Activated CD4-positive, alpha-beta T cell treated with anti-CD3 and anti-CD28 coated beads, Interleukin-2, Interleukin-6, amounts not matched to agents 100 ng/mL and 50 ng/mL, durations not matched to agents 16 hours and 8 hours (primary cell): ENCODE data around the gene ZNF536.

ENCODE experiments used
- DNase-seq: peaks from one replicate; pipeline ENCODE4 v3.0.0-alpha.2; 2020

ZNF536 gene

GRCh38 chr19:30539981-30540380 is 167.8 kb downstream of the ZNF536 start:
- DNase-seq: no peak

- no peak for DNase-seq
These were observed 168.6 kb downstream of the ZNF536 start for GRCh38 chr19:30540761-30541160.

GRCh38 chr19:30541575-30541974 is 169.4 kb downstream of the ZNF536 start:
- DNase-seq: no peak

- no peak for DNase-seq
These were observed 171.2 kb downstream of the ZNF536 start for GRCh38 chr19:30543243-30543945.

- no peak for DNase-seq
These were observed 173.6 kb downstream of the ZNF536 start for GRCh38 chr19:30545752-30546151.

GRCh38 chr19:30546332-30546731 is 174.1 kb downstream of the ZNF536 start:
- DNase-seq: no peak

- DNase-seq: no peak
These were observed 175.1 kb downstream of the ZNF536 start for GRCh38 chr19:30547246-30547645.

GRCh38 chr19:30549151-30549550 is 177.0 kb downstream of the ZNF536 start:
- no peak for DNase-seq

- no peak for DNase-seq
These were observed 179.1 kb downstream of the ZNF536 start for GRCh38 chr19:30551271-30551670.

GRCh38 chr19:30552593-30552992 is 180.4 kb downstream of the ZNF536 start:
- DNase-seq: no peak

GRCh38 chr19:30555075-30555790 is 183.0 kb downstream of the ZNF536 start:
- no peak for DNase-seq

GRCh38 chr19:30555791-30556110 is 183.6 kb downstream of the ZNF536 start:
- DNase-seq: no peak

- no peak for DNase-seq
These were observed 184.1 kb downstream of the ZNF536 start for GRCh38 chr19:30556230-30556711.

- no peak for DNase-seq
These were observed 185.0 kb downstream of the ZNF536 start for GRCh38 chr19:30557212-30557611.

- DNase-seq: no peak
These were observed 185.9 kb downstream of the ZNF536 start for GRCh38 chr19:30557927-30558557.

GRCh38 chr19:30558793-30559192 is 186.6 kb downstream of the ZNF536 start:
- DNase-seq: no peak

GRCh38 chr19:30559446-30559845 is 187.3 kb downstream of the ZNF536 start:
- DNase-seq: no peak

- no peak for DNase-seq
These were observed 190.8 kb downstream of the ZNF536 start for GRCh38 chr19:30562981-30563380.

- DNase-seq: no peak
These were observed 191.5 kb downstream of the ZNF536 start for GRCh38 chr19:30563691-30564090.

GRCh38 chr19:30564551-30565011 is 192.4 kb downstream of the ZNF536 start:
- no peak for DNase-seq

- no peak for DNase-seq
These were observed 193.5 kb downstream of the ZNF536 start for GRCh38 chr19:30565636-30566035.

- no peak for DNase-seq
These were observed 194.7 kb downstream of the ZNF536 start for GRCh38 chr19:30566681-30567420.

GRCh38 chr19:30567536-30568232 is 195.5 kb downstream of the ZNF536 start:
- no peak for DNase-seq
